Endothelial cell of umbilical vein (primary cell): ENCODE data around the gene MTG1. TPM values are rescaled to one million over a fixed set of nuclear protein-coding genes. Genes with fewer than 3 reads are reported as not detected.

Source experiments
- BruUV-seq: library from RNA; stranded (reverse); fragments of 400-500 nt; replicated peaks from 2 replicates; lab custom pipeline; 2021; lab: Mats Ljungman, UMichigan
- CTCF ChIA-PET: fragments of 300-600, 350-600 bp; sonication (Branson Sonifier 250); formaldehyde crosslinking; loops from one replicate; lab custom pipeline; 2021; ENCODE audit warnings: antibody characterized with exemption, inconsistent platforms; lab: Charles Lee
- POLR2A ChIA-PET: fragments of 300-600, 350-600 bp; sonication (Branson Sonifier 250); formaldehyde crosslinking; loops from one replicate; lab custom pipeline; 2021; ENCODE audit warnings: antibody characterized with exemption, inconsistent platforms; lab: Charles Lee
- DNase-seq: peaks from one replicate; pipeline ENCODE4 v3.0.0-alpha.2; 2011; ENCODE audit warnings: low read depth, low spot score
- FAIRE-seq: peaks from 2 replicates; lab custom pipeline; 2011; peaks lifted over from hg19 to GRCh38; lab: Jason Lieb, UNC
- H2AFZ ChIP-seq: 2 replicates; pipeline ENCODE4 v1.6.0; 2012; ENCODE audit warnings: low read depth, low read length, control low read depth, inconsistent platforms
- H3K27ac ChIP-seq: 2 replicates; pipeline ENCODE4 v1.5.1; 2011; ENCODE audit warnings: low read depth, mild to moderate bottlenecking, control low read depth, low read length, moderate library complexity; ENCODE audit not compliant: insufficient read depth
- H3K27me3 ChIP-seq, 2 experiments: 2 replicates each; pipeline versions ENCODE4 v1.6.0 to v1.6.1; 2011; ENCODE audit warnings: low read length in 2 of 2, mixed read lengths in 1 of 2; ENCODE audit not compliant: control insufficient read depth in 2 of 2, insufficient read depth in 2 of 2
- H3K36me3 ChIP-seq, 2 experiments: 2 replicates in 1 of 2; 3 replicates in 1 of 2; pipeline ENCODE4 v1.5.1; 2011; ENCODE audit warnings: low read length in 2 of 2, mild to moderate bottlenecking in 1 of 2, moderate library complexity in 1 of 2; ENCODE audit not compliant: control insufficient read depth in 2 of 2, insufficient read depth in 2 of 2; ENCODE audit errors: extremely low read depth in 1 of 2
- H3K4me1 ChIP-seq: 3 replicates; pipeline ENCODE4 v1.5.1; 2011; ENCODE audit warnings: mild to moderate bottlenecking, low read length; ENCODE audit not compliant: control insufficient read depth, insufficient read depth; ENCODE audit errors: extremely low read depth
- H3K4me2 ChIP-seq: 2 replicates; pipeline ENCODE4 v1.6.1; 2011; ENCODE audit warnings: low read length, control low read depth, mixed read lengths; ENCODE audit not compliant: insufficient read depth
- H3K4me3 ChIP-seq, 3 experiments: fragments of 200-600 bp in 1 of 3; sonication (generic), shearing (Covaris generic) in 1 of 3; replicated peaks in 1 of 3; 2 replicates each; pipeline ENCODE4 v1.5.1; 2011 to 2016; ENCODE audit warnings: control low read depth in 3 of 3, low read length in 3 of 3, mild to moderate bottlenecking in 2 of 3, inconsistent platforms in 1 of 3, low read depth in 1 of 3, moderate library complexity in 1 of 3; ENCODE audit not compliant: insufficient read depth in 1 of 3
- H3K79me2 ChIP-seq: 2 replicates; pipeline ENCODE4 v1.6.0; 2012; ENCODE audit warnings: low read length, inconsistent platforms; ENCODE audit not compliant: control insufficient read depth, insufficient read depth
- H3K9ac ChIP-seq: replicated peaks from 2 replicates; pipeline ENCODE3; 2011; ENCODE audit warnings: low read length, control low read depth; ENCODE audit not compliant: insufficient read depth; ENCODE audit errors: extremely low read depth
- H3K9me1 ChIP-seq: replicated peaks from 3 replicates; pipeline ENCODE4 v1.6.0; 2011; ENCODE audit warnings: mild to moderate bottlenecking, low read length; ENCODE audit not compliant: control insufficient read depth, insufficient read depth; ENCODE audit errors: extremely low read depth
- H3K9me3 ChIP-seq: replicated peaks from 2 replicates; pipeline ENCODE4 v1.5.1; 2012; ENCODE audit warnings: low read length, inconsistent platforms; ENCODE audit not compliant: control insufficient read depth, insufficient read depth
- H4K20me1 ChIP-seq: replicated peaks from 2 replicates; pipeline ENCODE3; 2011; ENCODE audit warnings: mild to moderate bottlenecking, low read length; ENCODE audit not compliant: control insufficient read depth, insufficient read depth; ENCODE audit errors: extremely low read depth
- CTCF ChIP-seq, 2 donors: IDR thresholded peaks; 1 replicate in 1 of 2; 2 replicates in 1 of 2; pipeline ENCODE4 v1.5.1; 2011; ENCODE audit warnings: low read length in 2 of 2, mild to moderate bottlenecking in 2 of 2, moderate library complexity in 2 of 2, control low read depth in 1 of 2, inconsistent platforms in 1 of 2, low read depth in 1 of 2; ENCODE audit not compliant: insufficient read depth in 1 of 2; ENCODE audit errors: extremely low read depth in 1 of 2
- EZH2 ChIP-seq: IDR thresholded peaks from 2 replicates; pipeline ENCODE4 v1.6.1; 2012; ENCODE audit warnings: borderline replicate concordance, low read depth, mild to moderate bottlenecking, moderate library complexity, low read length, inconsistent platforms; ENCODE audit not compliant: severe bottlenecking
- GATA2 ChIP-seq: IDR thresholded peaks from 2 replicates; pipeline ENCODE4 v1.7.0; 2011; ENCODE audit warnings: low read depth, mild to moderate bottlenecking, moderate library complexity, mixed read lengths, low read length; ENCODE audit not compliant: insufficient read length, insufficient read depth
- JUN ChIP-seq: IDR thresholded peaks from 2 replicates; pipeline ENCODE4 v1.6.1; 2011; ENCODE audit warnings: borderline replicate concordance, low read depth; ENCODE audit not compliant: insufficient read length, insufficient read depth
- MAX ChIP-seq: IDR thresholded peaks from 2 replicates; pipeline ENCODE4 v1.6.1; 2011; ENCODE audit not compliant: insufficient read depth, insufficient read length
- MYC ChIP-seq: IDR thresholded peaks from one replicate; pipeline ENCODE4 v1.6.1; 2011; ENCODE audit warnings: mild to moderate bottlenecking, low read depth, low read length
- POLR2A ChIP-seq: IDR thresholded peaks from 2 replicates; pipeline ENCODE4 v1.6.1; 2012; ENCODE audit warnings: low read depth, mild to moderate bottlenecking, control low read depth, low read length
- POLR2AphosphoS5 ChIP-seq: IDR thresholded peaks from 2 replicates; pipeline ENCODE4 v1.6.1; 2012; ENCODE audit warnings: low read depth, mild to moderate bottlenecking, control low read depth, low read length, moderate library complexity; ENCODE audit not compliant: insufficient read depth
- dilution Hi-C: fragments of 300-500 bp; cut with MboI; formaldehyde crosslinking; loops from one replicate; pipeline ENCODE4 v1.15.0; 2019; ENCODE audit warnings: low sequenced_read_pairs; ENCODE audit not compliant: extremely low pct_ligation_motif_present
- intact Hi-C: fragments of 100-400 bp; cut with micrococcal nuclease; formaldehyde crosslinking; loops from one replicate; pipeline ENCODE4 v1.10.0; 2022
- polyA plus RNA-seq, 4 experiments: library from polyadenylated mRNA; depleted of rRNA in 3 of 4; stranded (reverse) in 3 of 4; unstranded in 1 of 4; fragments of >200 nt; gene quantifications; 2 replicates each; pipeline versions ENCODE4 v1.2.1 to v1.2.3, GENCODE V29; 2011 to 2012; ENCODE audit warnings: missing spikeins in 1 of 4
- total RNA-seq: library from RNA; stranded (reverse); gene quantifications from 2 replicates; pipeline ENCODE4 v1.2.3, GENCODE V29; 2021

The MTG1 gene
- total and polyA plus RNA-seq, 2 donors (not counting 3 experiments of a cell fraction or from before 2014, with no cell fraction given): 66.5 to 91.6 TPM

GRCh38 chr10:133451346-133451745 lies 57.4 kb downstream of the MTG1 start:
- TF ChIP-seq POLR2A (no peak), GATA2 (no peak), POLR2AphosphoS5 (no peak), EZH2 (no peak), JUN (no peak), MAX (no peak), MYC (no peak)
- Histone ChIP-seq H3K4me2 (no peak overlapping the region), H3K27ac (no peak overlapping the region), H4K20me1 (no peaks in the 10 kb centered on the region), H3K79me2 (no peaks in the 10 kb centered on the region), H3K36me3 (no peaks in the 10 kb centered on the region), H3K4me3 (no peak overlapping the region), H3K9ac (no peak overlapping the region), H2AFZ (no peak overlapping the region), H3K4me1 (no peaks in the 10 kb centered on the region), H3K9me1 (no peaks in the 10 kb centered on the region), H3K9me3 (no peaks in the 10 kb centered on the region), H3K27me3 (no peaks in the 10 kb centered on the region)
- POLR2A ChIA-PET: no interaction called here
- dilution Hi-C loops (no loop called here), intact Hi-C loops (no loop called here)
- CTCF ChIA-PET: no interaction called here
- no peak for DNase-seq
- BruUV-seq: no TSS peak
- FAIRE-seq: no peak

- Histone ChIP-seq H3K9me3 (no peaks in the 10 kb centered on the region), H3K27me3 (no peaks in the 10 kb centered on the region), H3K9ac (no peak overlapping the region), H3K36me3 (no peaks in the 10 kb centered on the region), H2AFZ (no peak overlapping the region), H3K79me2 (no peaks in the 10 kb centered on the region), H3K9me1 (no peaks in the 10 kb centered on the region), H3K4me2 (no peak overlapping the region), H3K27ac (no peak overlapping the region), H3K4me3 (no peak overlapping the region), H4K20me1 (no peaks in the 10 kb centered on the region), H3K4me1 (no peaks in the 10 kb centered on the region)
- dilution Hi-C loops (no loop called here), intact Hi-C loops (no loop called here)
- CTCF ChIA-PET: no interaction called here
- DNase-seq: no peak
- POLR2A ChIA-PET: no interaction called here
- no peak for TF ChIP-seq CTCF (IDR thresholded peaks at IDR 0.05; ENCODE audit: extremely low read depth in 1 of 2, insufficient read depth in 1 of 2, low read depth in 1 of 2, low read length in 2 of 2)
- TF ChIP-seq GATA2: no peak
- no peak for TF ChIP-seq POLR2AphosphoS5
- FAIRE-seq: no peak
- no TSS peak for BruUV-seq
Measured at GRCh38 chr10:133452453-133452852, 58.5 kb downstream of the MTG1 start.
